ENCODE data around the gene CYP4F2.
"Not testable (repeated sequence)": the region's sequence is repeated elsewhere in the genome, so short reads cannot be mapped to it uniquely, and the experiment has no call there.

DNA sequence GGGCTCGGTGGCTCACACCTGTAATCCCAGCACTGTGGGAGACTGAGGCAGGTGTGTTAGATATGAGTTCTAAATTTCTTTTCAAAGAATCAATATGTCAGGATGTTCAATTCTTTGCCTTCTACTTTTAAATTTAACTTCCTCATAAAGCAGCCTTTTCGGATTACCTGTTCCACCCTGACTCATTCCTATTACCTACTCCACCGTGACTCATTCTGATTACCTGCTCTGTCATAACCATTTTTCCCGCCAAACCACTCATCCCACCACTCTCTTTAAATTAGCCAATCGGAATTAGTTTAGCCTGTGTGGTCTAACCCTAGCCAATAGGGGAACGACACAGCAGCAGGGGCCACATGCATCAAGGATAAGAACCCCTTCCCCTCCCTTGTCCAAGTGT lies 24.1 kb downstream of the CYP4F2 start:
- TF ChIP-seq, protein P1, sequence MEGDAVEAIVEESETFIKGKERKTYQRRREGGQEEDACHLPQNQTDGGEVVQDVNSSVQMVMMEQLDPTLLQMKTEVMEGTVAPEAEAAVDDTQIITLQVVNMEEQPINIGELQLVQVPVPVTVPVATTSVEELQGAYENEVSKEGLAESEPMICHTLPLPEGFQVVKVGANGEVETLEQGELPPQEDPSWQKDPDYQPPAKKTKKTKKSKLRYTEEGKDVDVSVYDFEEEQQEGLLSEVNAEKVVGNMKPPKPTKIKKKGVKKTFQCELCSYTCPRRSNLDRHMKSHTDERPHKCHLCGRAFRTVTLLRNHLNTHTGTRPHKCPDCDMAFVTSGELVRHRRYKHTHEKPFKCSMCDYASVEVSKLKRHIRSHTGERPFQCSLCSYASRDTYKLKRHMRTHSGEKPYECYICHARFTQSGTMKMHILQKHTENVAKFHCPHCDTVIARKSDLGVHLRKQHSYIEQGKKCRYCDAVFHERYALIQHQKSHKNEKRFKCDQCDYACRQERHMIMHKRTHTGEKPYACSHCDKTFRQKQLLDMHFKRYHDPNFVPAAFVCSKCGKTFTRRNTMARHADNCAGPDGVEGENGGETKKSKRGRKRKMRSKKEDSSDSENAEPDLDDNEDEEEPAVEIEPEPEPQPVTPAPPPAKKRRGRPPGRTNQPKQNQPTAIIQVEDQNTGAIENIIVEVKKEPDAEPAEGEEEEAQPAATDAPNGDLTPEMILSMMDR (IDR thresholded peaks at IDR 0.05; ENCODE audit: borderline replicate concordance, extremely low read depth, low read length, poor library complexity, severe bottlenecking): not testable (repeated sequence)
- TF ChIP-seq EZH2 (IDR thresholded peaks at IDR 0.05; ENCODE audit: borderline replicate concordance, low read depth, low read length, severe bottlenecking): not testable (repeated sequence)

All from DND-41 (cell line).